Prostate gland (tissue), 2 donors: ENCODE results near the gene SVOP. TPM values are rescaled to one million over a fixed set of nuclear protein-coding genes. Genes with fewer than 3 reads are reported as not detected.

Experiments
- DNase-seq: peaks from one replicate; pipeline ENCODE4 v3.0.0-alpha.2; 2019; ENCODE audit warnings: low spot score
- H3K27ac ChIP-seq, 2 donors: fragments of 200-600 bp; sonication (generic); 2 replicates each; pipeline ENCODE4 v1.5.1; 2017 to 2019
- H3K27me3 ChIP-seq: fragments of 200-600 bp; sonication (generic); replicated peaks from 2 replicates; pipeline ENCODE4 v1.5.1; 2019; ENCODE audit not compliant: insufficient read depth
- H3K36me3 ChIP-seq, 2 donors: fragments of 200-600 bp; sonication (generic); 1 replicate in 1 of 2; 2 replicates in 1 of 2; pipeline versions ENCODE4 v1.5.1 to v1.8.1; 2017 to 2019
- H3K4me1 ChIP-seq: fragments of 200-600 bp; sonication (generic); replicated peaks from 2 replicates; pipeline ENCODE4 v1.5.1; 2019
- H3K4me3 ChIP-seq, 2 donors: fragments of 200-600 bp; sonication (generic); 2 replicates each; pipeline ENCODE4 v1.5.1; 2017 to 2019
- H3K9me3 ChIP-seq: fragments of 200-600 bp; sonication (generic); 2 replicates; pipeline ENCODE4 v1.5.1; 2017
- POLR2A ChIP-seq: fragments of 450-650 bp; IDR thresholded peaks from one replicate; pipeline ENCODE4 v1.6.1; 2016; ENCODE audit warnings: antibody characterized with exemption, mild to moderate bottlenecking
- POLR2AphosphoS5 ChIP-seq: sonication (generic); formaldehyde crosslinking; IDR thresholded peaks from one replicate; pipeline ENCODE4 v1.6.1; 2017; ENCODE audit warnings: antibody characterized with exemption
- WGBS: methylation state at CpG from one replicate; pipeline ENCODE4 v1.1.5; 2018; 5-methylcytosine and 5-hydroxymethylcytosine counted together
- intact Hi-C: fragments of 100-400 bp; cut with DNase I; formaldehyde crosslinking; loops from one replicate; pipeline ENCODE4 v1.14.2; 2022
- small RNA-seq, 2 donors: library from RNA; depleted of rRNA; stranded (forward); fragments of <200 nt; gene quantifications; one replicate each; pipeline ENCODE3, GENCODE V24; 2016
- total RNA-seq, 2 donors: library from RNA; depleted of rRNA; stranded (reverse); fragments of >200 nt; gene quantifications; one replicate each; pipeline ENCODE4 v1.1.0, GENCODE V29; 2016
- TF ChIP-seq, protein P1 (sequence below), 4 experiments: fragments of 200-600 bp in 2 of 4; fragments of 450-650 bp in 2 of 4; sonication (generic) in 2 of 4; IDR thresholded peaks; 1 replicate in 3 of 4; 2 replicates in 1 of 4; pipeline ENCODE4 v1.5.1; 2016 to 2019; ENCODE audit warnings: antibody characterized with exemption in 4 of 4, mild to moderate bottlenecking in 2 of 4, moderate library complexity in 2 of 4

SVOP gene
- total RNA-seq, 2 donors from 2014 or later: 0.06 TPM; not detected in 1

DNA sequence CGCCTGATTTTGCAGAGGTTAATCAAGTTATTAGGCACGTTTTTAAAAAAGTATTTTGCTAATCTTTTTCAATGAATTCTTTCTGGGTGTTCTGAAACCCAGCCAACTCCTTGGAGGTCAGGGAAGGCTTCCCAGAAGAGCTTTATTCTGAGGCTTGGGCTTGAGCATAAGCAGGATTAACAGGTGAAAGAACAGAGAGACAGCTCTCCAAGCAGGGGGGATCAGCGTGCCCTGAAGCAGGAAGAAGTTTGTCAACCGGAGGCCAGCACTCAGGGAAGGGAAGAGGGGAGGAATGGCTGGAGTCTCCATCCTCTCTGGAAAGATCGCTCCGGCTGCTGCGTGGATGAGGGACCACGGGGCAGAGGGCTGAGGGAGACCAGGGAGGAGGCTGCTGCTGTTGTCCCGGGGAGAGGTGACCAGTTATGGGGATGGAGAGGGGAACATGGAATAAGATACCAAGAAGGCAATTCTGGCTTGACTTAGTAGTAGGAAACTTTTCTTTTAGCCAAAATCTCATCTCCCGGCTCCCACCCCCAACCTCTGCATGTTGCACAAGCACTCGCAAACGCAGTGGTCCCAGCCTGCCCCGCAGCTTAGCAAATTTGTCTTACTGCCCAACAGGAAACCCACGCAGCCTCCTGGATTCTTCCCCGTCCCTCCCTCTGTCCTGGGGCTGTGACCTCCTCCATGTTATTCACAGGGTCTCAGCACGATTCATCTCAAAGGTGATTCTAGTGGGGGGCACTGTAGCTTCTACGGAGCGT lies 162.4 kb downstream of the SVOP start:
- Histone ChIP-seq H3K27ac (peak overlapping the region in 1 of 2 donors; percentile 72), H3K9me3 (no peaks in the 10 kb centered on the region), H3K36me3 (no peaks in the 10 kb centered on the region), H3K4me1 (peaks cover 10% of the 10 kb centered on the region), H3K4me3 (peak overlapping the region; percentile 59 to 61), H3K27me3 (no peaks in the 10 kb centered on the region)
- DNase-seq: no peak
- no peak for TF ChIP-seq POLR2A
- no peak for TF ChIP-seq POLR2AphosphoS5
- TF ChIP-seq, protein P1, sequence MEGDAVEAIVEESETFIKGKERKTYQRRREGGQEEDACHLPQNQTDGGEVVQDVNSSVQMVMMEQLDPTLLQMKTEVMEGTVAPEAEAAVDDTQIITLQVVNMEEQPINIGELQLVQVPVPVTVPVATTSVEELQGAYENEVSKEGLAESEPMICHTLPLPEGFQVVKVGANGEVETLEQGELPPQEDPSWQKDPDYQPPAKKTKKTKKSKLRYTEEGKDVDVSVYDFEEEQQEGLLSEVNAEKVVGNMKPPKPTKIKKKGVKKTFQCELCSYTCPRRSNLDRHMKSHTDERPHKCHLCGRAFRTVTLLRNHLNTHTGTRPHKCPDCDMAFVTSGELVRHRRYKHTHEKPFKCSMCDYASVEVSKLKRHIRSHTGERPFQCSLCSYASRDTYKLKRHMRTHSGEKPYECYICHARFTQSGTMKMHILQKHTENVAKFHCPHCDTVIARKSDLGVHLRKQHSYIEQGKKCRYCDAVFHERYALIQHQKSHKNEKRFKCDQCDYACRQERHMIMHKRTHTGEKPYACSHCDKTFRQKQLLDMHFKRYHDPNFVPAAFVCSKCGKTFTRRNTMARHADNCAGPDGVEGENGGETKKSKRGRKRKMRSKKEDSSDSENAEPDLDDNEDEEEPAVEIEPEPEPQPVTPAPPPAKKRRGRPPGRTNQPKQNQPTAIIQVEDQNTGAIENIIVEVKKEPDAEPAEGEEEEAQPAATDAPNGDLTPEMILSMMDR (IDR thresholded peaks at IDR 0.05): no peak
- intact Hi-C loops: loop anchor here (5.0 kb wide), 4 partner anchors 56 to 296 kb away; partner anchors contain the start of genes CORO1C, ISCU and SART3
- WGBS: 10% methylated on average over 18 of the region's 18 CpGs

Small RNA genes lying within 50 kb of the gene (small RNA-seq; reads per million reads assigned to genes)
- gene AC190387.1: 0 reads per million in 2 donors
- 0 reads per million in 2 donors for gene RNA5SP372
- 0 reads per million in 2 donors for gene RNU6-361P

Other genes starting within 250 kb of the SVOP start
- gene SSH1, start 163.5 kb downstream of the SVOP start, total RNA-seq: 10 to 100 TPM; 11.0 to 37.2 TPM
- gene DAO, start 141.0 kb downstream of the SVOP start, total RNA-seq: not detected
- 10 to 100 TPM; 18.0 to 30.1 TPM for gene USP30, start 31.5 kb upstream of the SVOP start, total RNA-seq
- 10 to 100 TPM; 16.6 to 26.2 TPM for gene ALKBH2, start 72.4 kb upstream of the SVOP start, total RNA-seq
- gene UNG, start 76.5 kb upstream of the SVOP start, total RNA-seq: 10 to 100 TPM; 39.6 to 59.3 TPM
- gene ACACB, start 95.5 kb upstream of the SVOP start, total RNA-seq: 10 to 100 TPM; 52.5 to 63.3 TPM